GM21619 (cell line): Measurements from ENCODE around the gene PCNT.

Experiments
- ATAC-seq: cut with Tn5 transposase; IDR thresholded peaks from one replicate; pipeline ENCODE4 v1.9.1; 2021; ENCODE audit not compliant: unreplicated experiment

The PCNT gene

DNA sequence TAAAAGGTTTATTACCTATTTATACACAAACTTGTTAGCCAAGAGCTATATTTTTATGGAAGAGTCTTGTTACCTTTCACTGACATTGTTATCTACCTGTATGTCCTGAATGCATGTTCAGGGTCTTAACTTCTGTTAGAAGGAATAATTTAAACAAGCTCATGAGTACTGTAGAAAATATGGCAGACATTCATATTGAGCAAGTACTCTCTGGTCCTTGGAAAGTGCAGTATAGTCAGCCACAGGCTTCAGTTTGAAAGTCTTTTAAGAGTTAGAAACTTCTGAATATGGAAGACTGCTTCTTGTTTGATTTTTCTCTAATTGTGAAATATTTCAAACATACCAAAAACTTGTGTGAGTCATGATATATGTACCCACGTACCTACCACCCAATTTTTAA is 151.3 kb downstream of the PCNT start:
- ATAC-seq = no peak

- no peak for ATAC-seq
Observed at GRCh38 chr21:46477765-46478164, 153.8 kb downstream of the PCNT start.

DNA sequence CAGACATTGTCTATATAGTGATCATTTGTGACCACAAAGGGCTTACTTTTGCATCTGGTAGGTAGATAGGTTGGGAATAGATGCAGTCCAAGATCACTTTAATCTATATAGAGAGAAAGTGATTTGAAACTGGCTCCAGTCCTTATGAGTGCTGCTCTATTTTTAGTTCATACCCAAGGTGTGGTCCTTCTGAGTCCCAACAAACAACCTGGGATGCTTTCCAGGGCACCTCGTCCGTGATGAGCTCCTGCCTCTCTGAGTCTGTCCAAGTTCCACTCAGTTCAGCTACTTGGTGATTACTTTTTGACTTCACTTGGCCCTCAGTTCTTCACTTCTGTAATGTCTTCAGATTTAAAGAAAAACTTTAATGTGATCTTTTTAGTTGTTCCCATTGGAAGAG is 155.0 kb downstream of the PCNT start:
- ATAC-seq = no peak

GRCh38 chr21:46480466-46480865 is 156.5 kb downstream of the PCNT start:
- no peak for ATAC-seq

- no peak for ATAC-seq
Observed at GRCh38 chr21:46482225-46482845, 158.4 kb downstream of the PCNT start.

GRCh38 chr21:46482846-46483231 is 158.9 kb downstream of the PCNT start:
- no peak for ATAC-seq

GRCh38 chr21:46483300-46484295 is 159.6 kb downstream of the PCNT start:
- ATAC-seq = no peak

DNA sequence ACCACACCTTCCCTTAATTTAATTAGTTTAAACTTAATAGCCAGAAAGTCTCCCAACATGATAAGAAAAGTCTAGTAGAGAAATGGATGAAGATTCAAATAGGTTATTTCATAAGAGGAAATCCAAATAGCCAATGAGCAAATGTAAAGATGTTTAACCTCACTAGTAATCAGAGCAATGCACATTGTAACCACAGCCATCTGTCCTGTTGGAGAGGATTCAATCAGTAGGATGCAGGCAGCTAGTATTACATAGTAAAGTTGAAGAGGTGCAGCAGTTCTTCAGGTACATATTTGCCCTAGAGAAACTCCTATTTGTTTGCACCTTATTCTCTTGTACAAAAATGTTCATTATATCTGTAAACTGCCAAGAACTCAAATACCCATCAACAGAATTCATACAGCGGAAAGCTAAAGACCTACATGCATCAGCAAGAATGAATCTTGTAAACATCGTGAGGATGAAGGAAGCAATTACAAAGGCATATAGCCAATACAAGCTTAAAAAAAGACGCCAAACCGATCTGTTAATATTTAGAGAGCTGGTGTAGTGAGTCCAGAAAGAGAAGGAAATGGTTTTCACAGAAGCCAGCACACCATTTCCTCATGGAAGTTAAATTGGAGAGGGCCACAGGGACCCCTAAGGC is 162.6 kb downstream of the PCNT start:
- ATAC-seq = no peak

GRCh38 chr21:46489162-46489663 is 165.3 kb downstream of the PCNT start:
- ATAC-seq = no peak

- no peak for ATAC-seq
Observed at GRCh38 chr21:46489800-46490199, 165.8 kb downstream of the PCNT start.

DNA sequence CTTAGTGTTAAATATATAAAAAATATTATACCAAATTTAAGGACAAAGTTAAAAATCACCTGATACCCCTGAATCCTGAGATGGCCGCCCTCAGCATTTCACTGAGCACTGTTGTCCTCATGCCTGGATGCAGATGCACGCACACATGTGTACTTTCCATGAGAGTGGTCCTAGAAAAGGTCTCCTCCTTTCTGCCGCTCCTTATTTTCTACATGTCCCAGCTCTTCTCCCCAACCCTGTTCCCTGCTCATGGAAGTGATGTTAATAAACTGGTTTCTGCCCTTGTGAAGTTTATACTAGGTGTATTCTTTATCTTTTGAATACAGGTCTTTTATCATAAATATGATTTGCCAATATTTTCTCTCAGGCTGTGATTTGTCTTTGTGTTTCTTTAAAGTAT is 167.6 kb downstream of the PCNT start:
- ATAC-seq = no peak

DNA sequence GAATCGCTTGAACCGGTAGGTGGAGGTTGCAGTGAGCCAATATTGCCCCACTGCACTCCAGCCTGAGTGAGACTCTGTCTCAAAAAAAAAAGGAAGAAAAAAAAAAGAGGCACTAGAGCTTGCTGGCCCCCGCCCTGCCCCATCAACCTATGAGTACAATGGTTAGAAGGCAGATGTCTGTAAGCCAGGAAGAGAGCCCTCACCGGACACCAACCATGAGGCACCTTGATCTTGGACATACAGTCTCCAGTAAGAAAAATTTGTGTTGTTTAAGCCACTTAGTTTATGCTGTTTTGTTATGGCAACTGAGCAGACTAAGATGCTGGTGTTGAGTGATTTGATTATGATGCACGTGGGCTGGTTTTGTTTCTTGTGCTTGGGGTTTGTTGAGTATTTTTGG is 168.9 kb downstream of the PCNT start:
- ATAC-seq = no peak

DNA sequence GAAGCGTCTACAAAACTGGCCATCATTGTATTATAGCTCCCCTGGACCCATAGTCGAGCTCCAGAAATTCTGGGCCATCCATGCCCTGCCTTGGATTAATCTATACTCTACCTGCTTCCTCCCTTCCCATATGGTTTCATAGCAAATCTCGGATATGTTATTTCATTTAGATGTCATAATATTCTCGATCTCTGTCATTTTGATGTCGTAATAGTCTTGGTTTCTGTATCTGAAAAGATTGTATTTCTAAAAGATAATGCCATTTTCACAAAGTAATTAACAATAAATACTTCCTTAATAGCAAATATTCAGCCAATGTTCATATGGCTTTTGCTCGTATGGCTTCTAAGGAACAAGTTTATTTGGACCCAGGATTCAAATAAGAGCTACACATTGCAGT is 169.9 kb downstream of the PCNT start:
- no peak for ATAC-seq
